Measurements from ENCODE around the gene PLEKHG4B.

DNA sequence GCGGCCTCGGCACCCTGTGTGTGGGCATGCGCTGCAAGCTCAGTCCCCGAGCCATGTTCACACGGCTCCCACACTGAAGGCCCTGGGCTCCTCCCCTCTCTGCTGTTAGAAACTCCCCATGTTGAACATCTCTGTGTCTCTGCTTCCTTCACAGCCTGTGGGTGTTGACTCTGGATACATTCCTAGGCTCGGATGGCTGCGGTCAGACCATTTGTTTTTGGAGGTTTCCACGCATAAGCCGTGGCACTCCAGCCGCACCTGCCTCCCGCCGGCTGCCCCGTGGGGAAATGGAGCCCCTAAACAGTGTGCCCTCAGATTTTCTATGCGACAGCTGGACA is 68.2 kb downstream of the PLEKHG4B start:
- TF ChIP-seq, protein P1, sequence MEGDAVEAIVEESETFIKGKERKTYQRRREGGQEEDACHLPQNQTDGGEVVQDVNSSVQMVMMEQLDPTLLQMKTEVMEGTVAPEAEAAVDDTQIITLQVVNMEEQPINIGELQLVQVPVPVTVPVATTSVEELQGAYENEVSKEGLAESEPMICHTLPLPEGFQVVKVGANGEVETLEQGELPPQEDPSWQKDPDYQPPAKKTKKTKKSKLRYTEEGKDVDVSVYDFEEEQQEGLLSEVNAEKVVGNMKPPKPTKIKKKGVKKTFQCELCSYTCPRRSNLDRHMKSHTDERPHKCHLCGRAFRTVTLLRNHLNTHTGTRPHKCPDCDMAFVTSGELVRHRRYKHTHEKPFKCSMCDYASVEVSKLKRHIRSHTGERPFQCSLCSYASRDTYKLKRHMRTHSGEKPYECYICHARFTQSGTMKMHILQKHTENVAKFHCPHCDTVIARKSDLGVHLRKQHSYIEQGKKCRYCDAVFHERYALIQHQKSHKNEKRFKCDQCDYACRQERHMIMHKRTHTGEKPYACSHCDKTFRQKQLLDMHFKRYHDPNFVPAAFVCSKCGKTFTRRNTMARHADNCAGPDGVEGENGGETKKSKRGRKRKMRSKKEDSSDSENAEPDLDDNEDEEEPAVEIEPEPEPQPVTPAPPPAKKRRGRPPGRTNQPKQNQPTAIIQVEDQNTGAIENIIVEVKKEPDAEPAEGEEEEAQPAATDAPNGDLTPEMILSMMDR (IDR thresholded peaks at IDR 0.05): no peak
- TF ChIP-seq POLR2A (IDR thresholded peaks at IDR 0.05): no peak

Data from thyroid gland (tissue), 4 donors.